ENCODE data around the gene CDADC1. TPM values are rescaled to one million over a fixed set of nuclear protein-coding genes. Genes with fewer than 3 reads are reported as not detected.

The CDADC1 gene
- total and polyA plus RNA-seq, 2 of the 13 experiments (the other 11 are each of a cell fraction or from before 2014, with no cell fraction given), result 2.4 to 9.0 TPM

GRCh38 chr13:49247643-49248621 lies at the start of gene CDADC1 (continued):
- peak; percentile 8 for TF ChIP-seq TEAD3 (CRISPR knock-in tag; optimal IDR thresholded peaks at IDR 0.05; ENCODE audit: borderline replicate concordance)
- TF ChIP-seq ZHX2 (IDR thresholded peaks at IDR 0.05; ENCODE audit: low read depth), result peak; percentile 81
- TF ChIP-seq ZHX2 (CRISPR knock-in tag; IDR thresholded peaks at IDR 0.05; ENCODE audit: borderline replicate concordance), result no peak
- 0 out of 2 replicates have a peak, but pooled peaks have one; percentile 21 for TF ChIP-seq ZNF335 (CRISPR knock-in tag; IDR thresholded peaks at IDR 0.05)
- no peak for TF ChIP-seq ZNF407 (CRISPR knock-in tag; IDR thresholded peaks at IDR 0.05; ENCODE audit: not compliant biosample characterization)
- TF ChIP-seq ZMAT5 (CRISPR knock-in tag; IDR thresholded peaks at IDR 0.05; ENCODE audit: borderline replicate concordance, low read depth), result no peak
- TF ChIP-seq ZNF768 (CRISPR knock-in tag; IDR thresholded peaks at IDR 0.05), result no peak
- no peak for TF ChIP-seq ZBTB34 (CRISPR knock-in tag; IDR thresholded peaks at IDR 0.05)
- TF ChIP-seq CREB3 (CRISPR knock-in tag; IDR thresholded peaks at IDR 0.05), result no peak
- no peak for TF ChIP-seq MED13 (CRISPR knock-in tag; IDR thresholded peaks at IDR 0.05)

Data from HepG2 (cell line).